Measurements from ENCODE around the gene BNIP2.
"Not testable (repeated sequence)": the region's sequence is repeated elsewhere in the genome, so short reads cannot be mapped to it uniquely, and the experiment has no call there.

The BNIP2 gene

GRCh38 chr15:59687836-59688235 is 1.3 kb downstream of the BNIP2 start:
- DNase-seq = no peak

- no peak for DNase-seq
Observed at GRCh38 chr15:59686389-59686788, 2.7 kb downstream of the BNIP2 start.

DNA sequence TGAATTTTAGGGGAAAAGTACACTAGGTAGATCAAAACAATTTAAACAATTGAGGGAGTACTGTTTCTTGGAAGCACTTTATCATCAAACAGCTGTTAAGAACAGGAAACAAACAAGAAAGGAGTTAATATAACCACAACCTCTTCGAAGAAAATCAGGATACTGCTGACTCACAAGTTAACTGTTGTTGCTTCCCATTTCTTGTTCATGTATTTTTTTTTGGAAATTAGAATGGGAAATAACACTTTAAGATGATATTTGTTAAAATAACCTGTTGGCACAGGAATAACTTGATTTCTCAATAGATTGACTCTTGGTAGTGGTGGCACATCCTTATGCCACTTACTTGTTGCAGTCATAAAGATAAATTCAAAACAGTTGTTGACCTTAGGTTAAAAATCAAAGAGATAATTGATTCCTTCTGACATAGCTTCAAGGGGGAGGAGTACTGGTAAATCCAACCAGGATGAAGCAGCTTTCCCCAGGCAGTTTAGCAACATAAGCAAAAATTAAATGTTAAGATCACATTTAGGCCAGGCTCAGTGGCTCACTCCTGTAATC is 3.3 kb downstream of the BNIP2 start:
- DNase-seq = no peak

DNA sequence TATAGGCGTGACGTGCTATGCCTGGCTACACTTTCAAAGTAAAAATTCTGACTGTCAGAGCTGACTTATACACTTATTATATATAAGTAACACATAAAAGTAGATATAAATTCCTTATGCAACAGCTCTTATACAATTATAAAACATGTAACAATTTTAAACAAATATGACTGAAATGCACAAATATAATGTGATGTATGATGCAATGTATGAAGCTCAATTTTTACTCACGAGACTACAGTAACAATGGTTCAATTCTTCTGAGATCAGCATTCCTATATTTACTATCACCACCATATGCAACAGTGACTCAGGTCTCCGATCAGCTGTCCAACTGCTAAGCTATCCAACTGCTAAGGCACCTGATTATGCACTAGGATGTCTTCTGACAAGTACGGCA is 8.2 kb downstream of the BNIP2 start:
- DNase-seq = no peak

DNA sequence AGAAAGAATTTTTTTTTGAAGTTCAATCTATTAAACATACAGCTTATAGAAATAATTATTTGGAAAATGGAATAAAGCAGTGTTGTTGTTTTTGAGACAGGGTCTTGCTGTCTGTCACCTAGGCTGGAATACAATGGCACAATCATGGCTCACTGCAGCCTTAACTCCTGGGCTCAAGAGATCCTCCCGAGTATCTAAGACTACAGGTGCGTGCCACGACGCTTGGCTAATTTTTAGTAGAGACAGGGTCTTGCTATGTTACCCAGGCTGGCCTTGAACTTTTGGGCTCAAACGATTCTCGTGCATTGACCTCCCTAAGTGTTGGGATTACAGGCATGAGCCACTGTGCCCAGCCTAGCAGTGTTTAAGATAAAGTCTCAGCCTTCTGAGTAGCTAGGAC is 8.8 kb downstream of the BNIP2 start:
- no peak for DNase-seq

GRCh38 chr15:59678620-59679019 is 10.5 kb downstream of the BNIP2 start:
- no peak for DNase-seq

- DNase-seq = no peak
Observed at GRCh38 chr15:59678172-59678571, 10.9 kb downstream of the BNIP2 start.

GRCh38 chr15:59676565-59676964 is 12.6 kb downstream of the BNIP2 start:
- no peak for DNase-seq

DNA sequence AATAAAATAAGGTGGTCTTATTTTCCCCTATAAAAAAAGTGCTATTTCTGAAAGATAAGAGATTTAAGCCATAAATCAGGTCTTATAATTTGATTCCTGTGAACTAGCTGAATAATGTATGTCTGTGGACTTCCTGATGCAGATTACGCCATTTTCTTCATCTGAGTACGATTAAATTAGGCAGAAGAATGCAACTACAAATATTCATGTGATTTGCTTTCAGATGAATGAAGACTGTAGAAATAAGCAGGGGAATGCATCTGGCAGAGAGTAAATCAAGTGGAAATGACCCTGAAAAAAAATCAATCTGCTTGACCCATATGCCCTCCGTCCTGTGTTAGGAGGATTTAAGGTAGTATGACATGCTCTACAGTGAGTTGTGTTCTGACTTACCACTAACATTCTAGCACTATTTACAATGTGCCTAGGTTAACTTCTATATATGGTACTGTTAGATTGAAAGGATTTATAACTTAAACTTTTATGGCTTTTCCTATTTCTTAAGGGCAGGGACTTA is 14.7 kb downstream of the BNIP2 start:
- DNase-seq = no peak

- DNase-seq = no peak
Observed at GRCh38 chr15:59668556-59668955, 20.6 kb downstream of the BNIP2 start.

- DNase-seq = no peak
Observed at GRCh38 chr15:59662260-59662659, 26.9 kb downstream of the BNIP2 start.

- DNase-seq = no peak
Observed at GRCh38 chr15:59659366-59659765, 29.8 kb downstream of the BNIP2 start.

- DNase-seq = no peak
Observed at GRCh38 chr15:59657635-59658125, 31.4 kb downstream of the BNIP2 start.

GRCh38 chr15:59656897-59657634 is 32.1 kb downstream of the BNIP2 start, which contains the start of gene GTF2A2:
TSS of gene GTF2A2 (minus strand) at chr15:59657515. CDS start at chr15:59652277, 5,238 bp downstream.
- peak; percentile 89 for DNase-seq

DNA sequence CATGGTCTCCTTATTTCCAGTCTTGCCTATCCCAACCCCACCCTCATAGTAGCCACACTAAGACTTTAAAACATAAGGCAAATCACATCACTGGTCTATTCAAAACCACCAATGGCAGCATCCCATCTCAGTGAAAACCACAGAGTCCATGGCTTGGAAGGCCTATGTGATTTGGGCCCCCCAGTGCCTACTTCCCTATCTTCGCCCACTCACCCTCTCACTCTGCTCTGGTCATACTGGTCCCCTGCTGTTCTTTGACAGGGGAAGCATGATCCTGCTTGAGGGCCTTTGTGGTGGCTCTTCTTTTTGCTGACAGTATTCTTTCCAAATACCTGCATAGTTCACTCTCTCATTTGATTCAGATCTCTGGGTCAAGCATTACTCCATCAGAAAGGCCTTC is 35.1 kb downstream of the BNIP2 start:
- DNase-seq = no peak

- no peak for DNase-seq
Observed at GRCh38 chr15:59649603-59650002, 39.5 kb downstream of the BNIP2 start.

DNA sequence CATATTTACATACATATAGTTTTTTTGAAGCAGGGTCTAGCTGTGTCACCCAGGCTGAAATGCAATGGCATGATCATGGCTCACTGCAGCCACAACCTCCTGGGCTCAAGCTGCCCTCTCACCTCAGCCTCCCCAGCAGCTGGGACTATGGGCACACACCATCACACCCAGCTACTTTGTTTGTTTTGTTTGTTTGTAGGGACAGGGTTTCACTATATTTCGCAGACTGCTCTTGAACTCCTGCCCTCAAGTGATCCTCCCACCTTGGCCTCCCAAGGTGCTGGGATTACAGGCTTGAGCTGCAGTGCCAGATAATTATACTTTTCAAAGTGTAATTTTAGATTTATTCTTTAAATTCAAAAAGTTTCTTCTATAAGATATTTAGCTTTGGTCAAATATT is 42.0 kb downstream of the BNIP2 start:
- DNase-seq = no peak

- DNase-seq = no peak
Observed at GRCh38 chr15:59646277-59646676, 42.8 kb downstream of the BNIP2 start.

DNA sequence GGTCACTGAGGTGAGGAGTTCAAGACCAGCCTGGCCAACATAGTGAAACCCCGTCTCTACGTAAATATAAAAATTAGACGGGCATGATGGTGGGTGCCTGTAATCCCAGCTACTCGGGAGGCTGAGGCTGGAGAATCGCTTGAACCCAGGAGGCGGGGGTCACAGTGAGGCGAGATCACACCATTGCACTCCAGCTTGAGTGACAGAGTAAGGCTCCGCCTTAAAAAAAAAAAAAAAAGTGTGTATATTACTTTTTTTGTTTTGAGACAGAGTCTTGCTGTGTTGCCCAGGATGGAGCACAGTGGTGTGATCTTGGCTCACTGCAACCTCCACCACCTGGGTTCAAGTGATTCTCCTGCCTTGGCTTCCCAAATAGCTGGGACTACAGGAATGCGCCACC is 43.3 kb downstream of the BNIP2 start:
- DNase-seq = not testable (repeated sequence)

DNA sequence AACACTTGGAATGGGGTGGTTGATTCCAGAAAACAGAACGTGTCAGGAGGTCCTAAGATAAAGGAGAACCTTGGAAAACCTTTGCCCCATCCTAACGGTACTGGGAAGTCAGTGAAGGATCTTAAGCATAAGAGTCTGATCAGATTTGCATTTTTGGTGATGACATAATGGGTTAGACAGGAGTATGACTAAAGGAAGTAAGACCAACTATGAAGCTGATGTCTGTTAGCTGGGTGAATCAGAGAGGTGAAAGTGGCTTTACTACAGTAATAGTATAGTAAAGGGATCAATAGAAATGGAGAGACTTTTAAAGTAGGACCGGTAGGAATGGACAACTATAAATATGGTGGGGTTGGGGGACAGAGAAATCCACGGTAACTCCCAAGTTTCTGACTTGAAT is 44.4 kb downstream of the BNIP2 start:
- DNase-seq = no peak

GRCh38 chr15:59642351-59642750 is 46.8 kb downstream of the BNIP2 start:
- DNase-seq = no peak

DNA sequence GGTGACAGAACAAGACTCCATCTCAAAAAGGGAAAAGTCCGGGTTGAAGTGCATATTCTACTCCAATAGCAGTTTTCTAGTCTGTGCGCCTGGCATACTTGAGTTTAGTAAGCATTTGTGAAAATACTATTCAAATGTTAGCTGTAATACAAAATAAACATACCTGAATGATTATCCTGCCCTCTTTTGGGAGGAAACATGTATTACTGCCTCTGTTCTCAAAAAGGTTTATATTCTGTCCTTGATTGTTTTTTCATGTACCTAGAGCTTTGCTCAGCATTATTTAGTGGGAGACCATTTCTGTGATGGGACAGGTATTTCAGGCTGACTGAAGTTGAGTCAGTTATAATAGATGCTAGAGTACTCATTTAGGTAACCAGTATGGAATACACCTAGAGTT is 51.6 kb downstream of the BNIP2 start:
- not testable (repeated sequence) for DNase-seq

DNA sequence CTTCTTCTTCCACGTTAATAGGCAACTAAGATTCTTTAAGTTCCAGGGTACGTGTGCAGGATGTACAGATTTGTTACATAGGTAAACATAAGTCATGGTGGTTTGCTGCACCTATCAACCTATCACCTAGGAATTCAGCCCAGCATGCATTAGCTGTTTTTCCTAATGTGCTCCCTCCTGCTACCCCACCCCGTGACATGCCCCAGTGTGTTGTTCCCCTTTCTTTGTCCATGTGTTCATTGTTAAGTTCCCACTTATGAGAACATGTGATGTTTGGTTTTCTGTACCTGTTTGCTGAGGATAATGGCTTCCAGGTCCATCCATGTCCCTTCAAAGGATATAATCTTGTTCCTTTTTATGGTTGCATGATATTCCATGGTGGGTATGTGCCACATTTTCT is 52.9 kb downstream of the BNIP2 start:
- no peak for DNase-seq

- no peak for DNase-seq
Observed at GRCh38 chr15:59632714-59633113, 56.4 kb downstream of the BNIP2 start.
